C4-2B (cell line): ENCODE results near the gene BTBD19.
"Not testable (repeated sequence)": the region's sequence is repeated elsewhere in the genome, so short reads cannot be mapped to it uniquely, and the experiment has no call there.

Experiments used
- H3K27ac ChIP-seq: fragments of 450-650 bp; 2 replicates; pipeline ENCODE4 v1.5.1; 2017
- CTCF ChIP-seq: fragments of 450-650 bp; conservative IDR thresholded peaks from 2 replicates; pipeline ENCODE4 v1.5.1; 2017; ENCODE audit warnings: mild to moderate bottlenecking
- ZFX ChIP-seq: fragments of 450-650 bp; IDR thresholded peaks from 2 replicates; pipeline ENCODE4 v1.6.1; 2017

The BTBD19 gene

GRCh38 chr1:44808063-44808937, at the start of gene BTBD19:
BTBD19 (plus strand) TSS chr1:44808523; CDS start chr1:44808821, 298 bp downstream.
- TF ChIP-seq CTCF: no peak
- TF ChIP-seq ZFX: no peak
- peak within 1 kb of the TSS; percentile 81 for H3K27ac ChIP-seq

- TF ChIP-seq CTCF: no peak
- TF ChIP-seq ZFX: no peak
- no peak overlapping the region for H3K27ac ChIP-seq
Measured at GRCh38 chr1:44759077-44759476, 49.2 kb upstream of the BTBD19 start.

- TF ChIP-seq CTCF (no peak), ZFX (no peak)
- H3K27ac ChIP-seq: no peak overlapping the region
Measured at GRCh38 chr1:44760876-44761275, 47.4 kb upstream of the BTBD19 start.

DNA sequence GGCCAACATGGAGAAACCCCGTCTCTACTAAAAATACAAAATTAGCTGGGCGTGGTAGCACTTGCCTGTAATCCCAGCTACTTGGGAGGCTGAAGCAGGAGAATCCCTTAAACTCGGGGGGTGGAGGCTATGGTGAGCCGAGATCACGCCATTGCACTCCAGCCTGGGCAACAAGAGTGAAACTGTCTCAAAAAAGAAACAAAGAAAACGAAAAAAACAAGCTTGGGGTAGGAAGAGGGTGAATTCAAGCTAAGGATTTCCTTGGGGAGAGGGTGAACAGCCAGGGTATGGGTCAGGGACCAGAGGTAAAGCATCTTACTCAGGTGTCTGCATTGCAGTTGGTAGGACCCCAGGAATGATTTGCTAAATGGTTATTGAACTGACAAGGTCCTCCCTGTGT, 41.9 kb upstream of the BTBD19 start:
- not testable (repeated sequence) for H3K27ac ChIP-seq

GRCh38 chr1:44775078-44775929, 33.0 kb upstream of the BTBD19 start, which contains the start of gene RPS8:
RPS8 (plus strand) TSS chr1:44775540; CDS start chr1:44775597, 57 bp downstream.
- TF ChIP-seq CTCF (no peak), ZFX (peak; percentile 90; the same call in 1 of the 2 replicates)
- H3K27ac ChIP-seq: peak within 1 kb of the TSS; percentile 94

DNA sequence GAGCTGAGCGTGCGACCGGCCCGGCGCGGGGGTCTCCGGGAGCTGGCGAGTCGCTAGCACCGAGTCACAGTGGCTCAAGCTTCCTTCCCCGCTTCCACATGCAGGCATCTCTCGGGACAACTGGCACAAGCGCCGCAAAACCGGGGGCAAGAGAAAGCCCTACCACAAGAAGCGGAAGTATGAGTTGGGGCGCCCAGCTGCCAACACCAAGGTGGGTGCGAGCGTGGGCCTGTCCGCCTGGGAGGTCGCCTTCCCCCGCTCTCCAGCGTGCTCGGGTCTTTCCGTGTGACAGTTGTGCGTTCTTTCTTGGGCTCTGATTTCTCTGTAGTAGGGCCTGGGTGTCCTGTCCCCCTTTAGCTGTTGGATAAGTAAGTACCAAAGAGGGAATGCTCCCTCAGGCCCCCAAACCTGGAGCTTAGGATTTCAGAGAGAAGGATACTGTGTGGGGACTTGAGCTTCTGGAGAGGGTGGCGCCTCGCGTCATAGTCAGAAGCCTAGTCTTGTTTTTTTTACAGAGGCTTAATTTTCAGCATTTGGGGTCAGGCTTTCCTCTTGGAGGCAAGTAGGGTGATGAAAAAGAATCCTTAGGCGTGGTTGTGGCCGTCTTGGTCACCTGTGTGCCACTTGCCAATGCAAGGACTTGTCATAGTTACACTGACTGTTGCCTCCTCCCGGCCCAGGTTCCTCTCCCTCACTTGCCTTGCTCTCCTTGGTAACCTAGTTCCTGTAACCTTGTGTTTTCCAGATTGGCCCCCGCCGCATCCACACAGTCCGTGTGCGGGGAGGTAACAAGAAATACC, 32.2 kb upstream of the BTBD19 start:
- TF ChIP-seq CTCF (no peak), ZFX (peak; percentile 48; the same call in 1 of the 2 replicates)
- H3K27ac ChIP-seq: peak overlapping the region; percentile 94

- peak overlapping the region; percentile 94 for H3K27ac ChIP-seq
Measured at GRCh38 chr1:44776730-44777068, 31.6 kb upstream of the BTBD19 start.

More at GRCh38 chr1:44776730-44777068, 31.6 kb upstream of the BTBD19 start:
- TF ChIP-seq CTCF: no peak
- no peak for TF ChIP-seq ZFX
